Suprapubic skin (tissue), 3 donors: ENCODE results near the gene LRP1B.

Experiments used
- EP300 ChIP-seq: sonication (generic); formaldehyde crosslinking; IDR thresholded peaks from one replicate; pipeline ENCODE4 v1.6.1; 2017; ENCODE audit warnings: antibody characterized with exemption
- POLR2A ChIP-seq, 2 donors: fragments of 450-650 bp; IDR thresholded peaks; one replicate each; pipeline ENCODE4 v1.6.1; 2017; ENCODE audit warnings: antibody characterized with exemption in 2 of 2, mild to moderate bottlenecking in 2 of 2, moderate library complexity in 2 of 2
- TF ChIP-seq, protein P1 (sequence below), 2 donors: fragments of 200-600 bp in 1 of 2; fragments of 450-650 bp in 1 of 2; sonication (generic) in 1 of 2; IDR thresholded peaks; one replicate each; pipeline ENCODE4 v1.5.1; 2016 to 2019; ENCODE audit warnings: antibody characterized with exemption in 2 of 2, mild to moderate bottlenecking in 1 of 2, moderate library complexity in 1 of 2

DNA sequence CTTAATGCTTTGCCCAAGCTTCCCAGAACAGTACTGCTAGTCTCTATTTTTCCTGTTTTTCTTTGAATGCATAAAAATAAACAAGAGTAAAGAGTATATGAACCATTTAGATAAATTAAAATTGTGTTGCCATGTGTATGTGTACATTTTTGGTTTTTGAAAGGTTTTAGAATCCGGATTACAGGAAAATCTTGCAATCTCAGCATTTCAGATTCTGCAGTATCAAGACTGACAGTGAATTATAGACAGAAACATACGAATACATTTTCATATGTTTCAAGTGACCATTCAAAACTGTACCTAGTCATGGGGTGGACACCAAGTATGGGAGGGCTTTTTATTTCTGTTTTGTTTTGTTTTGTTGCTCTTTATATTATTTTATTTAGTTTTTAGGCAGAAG, 604.1 kb downstream of the LRP1B start:
- TF ChIP-seq POLR2A (IDR thresholded peaks at IDR 0.05) (no peak), EP300 (no peak)
- TF ChIP-seq, protein P1, sequence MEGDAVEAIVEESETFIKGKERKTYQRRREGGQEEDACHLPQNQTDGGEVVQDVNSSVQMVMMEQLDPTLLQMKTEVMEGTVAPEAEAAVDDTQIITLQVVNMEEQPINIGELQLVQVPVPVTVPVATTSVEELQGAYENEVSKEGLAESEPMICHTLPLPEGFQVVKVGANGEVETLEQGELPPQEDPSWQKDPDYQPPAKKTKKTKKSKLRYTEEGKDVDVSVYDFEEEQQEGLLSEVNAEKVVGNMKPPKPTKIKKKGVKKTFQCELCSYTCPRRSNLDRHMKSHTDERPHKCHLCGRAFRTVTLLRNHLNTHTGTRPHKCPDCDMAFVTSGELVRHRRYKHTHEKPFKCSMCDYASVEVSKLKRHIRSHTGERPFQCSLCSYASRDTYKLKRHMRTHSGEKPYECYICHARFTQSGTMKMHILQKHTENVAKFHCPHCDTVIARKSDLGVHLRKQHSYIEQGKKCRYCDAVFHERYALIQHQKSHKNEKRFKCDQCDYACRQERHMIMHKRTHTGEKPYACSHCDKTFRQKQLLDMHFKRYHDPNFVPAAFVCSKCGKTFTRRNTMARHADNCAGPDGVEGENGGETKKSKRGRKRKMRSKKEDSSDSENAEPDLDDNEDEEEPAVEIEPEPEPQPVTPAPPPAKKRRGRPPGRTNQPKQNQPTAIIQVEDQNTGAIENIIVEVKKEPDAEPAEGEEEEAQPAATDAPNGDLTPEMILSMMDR (IDR thresholded peaks at IDR 0.05), result no peak
